GM19099 (cell line): ENCODE measurements around the gene AVPI1.

Experiments
- POLR2A ChIP-seq: IDR thresholded peaks from 3 replicates; pipeline ENCODE4 v1.6.1; 2011; ENCODE audit warnings: low read depth; ENCODE audit not compliant: insufficient read length; ENCODE audit errors: extremely low read depth

Gene AVPI1

DNA sequence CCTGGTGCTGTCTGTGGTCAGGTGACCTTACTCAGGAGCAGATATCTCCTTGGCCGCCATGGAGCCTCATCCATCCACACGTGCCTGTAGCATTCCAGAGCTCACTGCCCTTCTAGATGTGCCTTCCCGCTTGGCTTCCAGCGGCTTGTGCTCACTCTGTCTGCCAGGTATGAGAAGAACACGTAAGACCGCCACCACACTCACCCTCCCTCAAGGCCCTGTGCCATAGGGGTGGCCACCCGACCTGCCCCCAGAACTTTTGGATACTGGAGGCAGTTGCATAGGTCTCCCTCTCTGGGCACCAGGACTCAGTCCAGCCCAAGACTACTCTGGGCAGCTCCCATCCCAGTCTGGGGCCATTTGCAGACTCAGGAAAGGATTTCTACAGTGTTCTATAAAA is 30.6 kb upstream of the AVPI1 start:
- no peak for TF ChIP-seq POLR2A

DNA sequence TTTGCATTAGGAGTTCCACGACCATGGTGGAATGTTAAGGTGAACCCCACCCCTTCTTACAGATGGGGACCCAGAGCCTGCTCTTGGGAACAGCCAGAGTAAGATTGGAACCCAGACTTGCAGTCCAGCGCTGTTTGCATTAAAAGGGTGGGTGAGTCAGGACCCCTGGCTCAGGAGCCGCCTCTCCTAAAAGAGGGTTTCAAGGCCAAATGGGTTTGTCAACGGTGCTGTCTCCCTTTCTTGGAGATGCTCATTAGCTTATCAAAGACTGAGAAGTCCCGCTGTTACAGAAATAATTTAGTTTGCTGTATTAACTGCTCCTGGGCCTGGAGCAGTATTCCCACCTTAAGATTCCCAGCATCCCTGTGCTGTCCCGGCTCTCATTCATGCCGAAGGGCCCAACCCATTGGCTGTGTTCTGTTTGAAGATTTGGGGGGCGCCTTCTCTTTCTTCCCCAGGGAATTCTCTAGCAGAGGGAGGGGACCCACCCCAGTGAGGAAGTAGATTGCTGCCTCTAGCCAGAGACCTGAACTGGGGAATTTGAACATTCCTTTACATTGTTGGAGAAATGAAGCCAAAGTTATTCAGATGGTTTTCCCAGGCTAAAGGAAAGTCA is 28.3 kb upstream of the AVPI1 start:
- no peak for TF ChIP-seq POLR2A

DNA sequence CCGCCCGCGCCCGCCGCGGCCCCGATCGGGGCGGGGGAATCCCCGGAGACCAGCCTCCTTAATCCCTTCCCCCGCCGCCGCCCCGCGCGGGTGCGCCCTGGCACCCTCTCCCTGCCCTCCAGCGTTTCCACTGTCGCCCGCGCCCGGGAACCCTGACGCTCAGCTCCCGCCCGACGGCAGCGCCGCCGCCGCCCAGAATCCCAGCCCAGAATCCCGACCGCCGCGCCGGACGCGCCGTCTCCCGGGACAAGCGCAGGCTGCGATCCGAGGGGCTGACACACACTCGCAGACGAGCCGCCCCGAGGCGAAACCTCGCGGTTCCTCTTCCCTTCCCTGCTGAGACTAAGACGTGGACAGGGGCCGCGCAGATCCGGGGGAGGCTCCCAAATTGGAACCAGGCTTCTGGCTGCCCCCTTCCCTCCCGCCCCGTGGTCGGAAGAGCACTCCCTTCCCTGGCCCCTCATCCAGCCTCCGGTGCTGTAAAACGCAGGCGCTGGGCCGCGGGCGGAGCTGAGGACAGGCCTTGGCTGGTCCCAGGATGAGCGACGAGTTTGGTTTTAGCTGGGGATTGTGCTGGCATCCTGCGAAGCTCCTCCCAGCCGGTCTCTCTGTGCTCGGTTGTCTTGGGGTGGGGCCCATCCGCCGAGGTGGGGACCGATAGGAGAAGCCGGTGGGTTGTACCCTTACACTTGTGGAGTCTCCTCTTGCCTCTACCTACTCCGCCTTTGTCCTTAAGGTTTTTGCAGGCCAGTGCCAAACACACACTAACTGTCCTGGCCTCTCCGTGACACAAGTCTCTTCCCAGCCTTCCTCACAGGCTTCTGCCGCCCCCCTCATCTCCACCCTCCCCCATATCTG is 27.6 kb upstream of the AVPI1 start:
- TF ChIP-seq POLR2A, result no peak

DNA sequence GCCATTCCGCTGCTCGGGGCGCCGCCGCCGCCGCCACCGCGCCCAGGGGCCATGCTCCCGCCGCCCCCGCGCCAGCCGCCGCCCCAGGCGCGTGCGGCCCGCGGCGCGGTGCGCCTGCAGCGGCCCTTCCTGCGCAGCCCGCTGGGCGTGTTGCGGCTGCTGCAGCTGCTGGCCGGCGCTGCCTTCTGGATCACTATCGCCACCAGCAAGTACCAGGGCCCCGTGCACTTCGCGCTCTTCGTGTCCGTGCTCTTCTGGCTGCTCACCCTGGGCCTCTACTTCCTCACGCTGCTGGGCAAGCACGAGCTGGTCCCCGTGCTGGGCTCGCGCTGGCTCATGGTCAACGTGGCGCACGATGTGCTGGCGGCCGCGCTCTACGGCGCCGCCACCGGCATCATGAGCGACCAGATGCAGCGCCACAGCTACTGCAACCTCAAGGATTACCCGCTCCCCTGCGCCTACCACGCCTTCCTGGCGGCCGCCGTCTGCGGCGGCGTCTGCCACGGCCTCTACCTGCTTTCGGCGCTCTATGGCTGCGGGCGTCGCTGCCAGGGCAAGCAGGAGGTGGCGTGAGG is 26.9 kb upstream of the AVPI1 start:
- TF ChIP-seq POLR2A, result peak; percentile 22

DNA sequence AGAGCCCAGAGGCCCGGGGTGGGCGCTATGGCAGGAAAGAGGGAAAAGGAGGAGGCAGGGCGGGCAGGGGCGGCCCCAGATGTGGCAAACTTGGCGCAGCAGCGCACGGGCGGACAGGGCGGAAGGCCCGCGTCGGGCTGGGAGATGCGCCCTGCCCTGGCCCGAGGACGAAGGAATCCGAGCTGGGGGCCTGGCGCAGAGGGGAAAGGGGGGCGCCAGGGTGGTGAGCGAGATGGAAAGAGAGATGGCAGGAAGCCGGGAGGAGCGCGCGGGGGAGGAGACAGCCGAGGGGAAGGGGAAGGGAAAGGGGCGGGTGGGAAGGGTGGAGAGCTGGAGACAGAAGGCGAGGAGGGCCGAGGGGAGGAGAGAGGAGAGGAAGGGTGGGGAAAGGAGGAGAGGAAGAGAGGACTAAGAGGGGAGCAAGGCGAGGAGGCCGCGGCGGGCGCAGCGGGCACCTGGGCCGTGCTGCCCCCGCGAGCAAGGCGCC is 26.3 kb upstream of the AVPI1 start, which contains the start of gene MARVELD1:
Gene MARVELD1 (plus strand): TSS at position 392 of the 487 bp plus-strand sequence. CDS start 147 bp downstream, outside the sequence.
- TF ChIP-seq POLR2A, result peak; percentile 18

DNA sequence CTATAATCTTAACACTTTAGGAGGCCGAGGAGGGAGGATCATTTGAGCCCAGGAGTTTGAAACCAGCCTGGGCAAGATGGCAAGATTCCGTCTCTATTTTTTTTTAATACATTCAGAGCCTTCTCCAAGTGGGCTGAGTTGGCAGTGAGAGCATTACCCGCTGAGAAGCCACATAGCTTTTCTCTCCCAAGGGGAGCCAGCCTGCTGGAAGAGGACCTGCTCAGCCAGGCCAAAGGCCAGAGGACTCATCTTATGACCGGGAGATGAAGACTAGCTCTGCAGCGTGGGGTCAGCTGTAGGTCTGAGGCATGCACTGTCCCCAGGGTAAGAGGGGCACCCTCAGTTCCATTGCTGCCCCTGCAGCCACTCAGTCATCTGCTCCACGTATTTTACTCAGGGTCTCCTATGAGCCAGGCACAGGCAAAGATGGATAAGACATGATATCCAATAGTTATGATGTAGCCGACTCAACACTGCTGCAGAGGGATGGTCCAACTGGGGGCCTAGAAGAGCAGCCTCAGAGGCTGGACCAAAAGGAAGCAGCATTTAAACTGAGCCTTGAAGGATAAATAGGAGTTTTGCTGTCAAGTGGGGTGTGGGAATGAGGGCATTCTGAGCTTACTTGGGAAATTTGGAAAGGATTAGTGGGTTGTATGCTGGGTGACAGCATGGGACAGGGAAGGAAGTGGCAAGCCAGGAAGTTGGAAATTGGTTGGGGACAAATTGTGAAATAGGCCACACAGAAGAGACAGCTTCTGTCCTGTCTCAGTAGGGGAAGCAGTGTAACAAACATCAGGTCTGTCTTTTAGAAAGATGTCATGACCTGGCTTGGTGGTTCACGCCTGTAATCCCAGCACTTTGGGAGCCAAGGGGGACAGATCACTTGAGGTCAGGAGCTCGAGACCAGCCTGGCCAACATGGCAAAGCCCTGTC is 24.9 kb upstream of the AVPI1 start:
- TF ChIP-seq POLR2A, result no peak

DNA sequence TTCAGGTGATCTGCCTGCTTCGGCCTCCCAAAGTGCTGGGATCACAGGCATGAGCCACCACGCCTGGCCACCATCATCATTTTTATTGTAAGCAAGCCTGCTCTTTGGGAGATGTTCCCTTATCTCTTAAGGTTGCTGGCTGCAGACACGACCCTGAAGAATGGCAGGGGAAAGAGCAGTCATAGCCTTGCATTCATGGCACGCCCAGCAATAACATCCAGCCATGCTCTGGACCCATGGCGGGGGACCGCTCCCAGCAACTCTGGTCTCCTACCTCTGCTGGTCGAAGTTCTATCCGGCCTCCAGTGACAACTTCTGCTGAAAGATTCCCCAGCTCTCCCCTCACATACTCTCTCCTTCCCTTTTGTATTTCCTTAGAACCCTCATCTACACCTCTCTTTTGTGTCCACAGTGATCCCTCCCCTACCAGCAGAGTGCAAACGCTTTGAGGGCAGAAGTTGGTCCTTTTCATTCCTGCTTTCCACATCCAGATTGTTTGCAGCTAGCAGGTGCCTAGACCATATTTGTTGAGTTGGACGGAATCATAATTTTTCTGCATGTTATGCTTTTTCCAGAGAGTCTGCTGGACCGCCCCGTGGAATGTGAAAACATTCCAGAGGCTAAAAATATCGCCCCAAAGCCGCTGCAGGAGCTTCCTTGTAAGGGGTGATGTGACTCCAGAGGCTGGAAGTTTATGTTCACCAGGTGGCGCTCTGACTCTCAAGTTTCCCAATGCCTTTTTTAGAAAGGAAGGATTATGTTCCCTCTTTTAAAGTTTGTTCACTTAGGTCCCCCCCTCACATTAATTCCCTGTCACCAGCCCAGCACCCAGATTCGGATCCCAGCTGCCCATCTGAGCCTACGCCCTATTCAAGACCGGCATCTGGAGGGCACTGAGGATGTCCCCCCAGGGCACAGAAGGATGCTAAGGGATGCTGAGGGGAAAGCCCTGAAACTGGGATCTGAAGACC is 22.2 kb upstream of the AVPI1 start:
- no peak for TF ChIP-seq POLR2A

DNA sequence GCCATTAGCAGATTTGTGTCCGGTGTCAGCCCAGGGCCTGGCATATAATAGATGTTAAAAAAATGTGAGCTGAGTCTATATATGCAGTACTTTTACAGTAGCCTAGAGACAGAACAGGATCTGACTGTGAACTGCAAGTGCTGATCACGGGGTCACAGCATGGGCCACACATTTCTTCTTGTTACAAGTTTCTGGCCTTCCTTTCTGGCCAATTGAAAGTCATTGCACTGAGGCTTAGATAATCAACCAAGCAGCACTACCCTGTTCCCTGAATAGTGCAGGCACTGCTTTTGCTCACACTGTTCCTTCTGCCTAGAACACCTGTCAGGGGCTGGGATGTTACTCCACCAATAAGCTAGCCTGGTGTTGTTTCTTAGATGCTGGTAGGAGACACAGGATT is 21.1 kb upstream of the AVPI1 start:
- TF ChIP-seq POLR2A, result no peak

DNA sequence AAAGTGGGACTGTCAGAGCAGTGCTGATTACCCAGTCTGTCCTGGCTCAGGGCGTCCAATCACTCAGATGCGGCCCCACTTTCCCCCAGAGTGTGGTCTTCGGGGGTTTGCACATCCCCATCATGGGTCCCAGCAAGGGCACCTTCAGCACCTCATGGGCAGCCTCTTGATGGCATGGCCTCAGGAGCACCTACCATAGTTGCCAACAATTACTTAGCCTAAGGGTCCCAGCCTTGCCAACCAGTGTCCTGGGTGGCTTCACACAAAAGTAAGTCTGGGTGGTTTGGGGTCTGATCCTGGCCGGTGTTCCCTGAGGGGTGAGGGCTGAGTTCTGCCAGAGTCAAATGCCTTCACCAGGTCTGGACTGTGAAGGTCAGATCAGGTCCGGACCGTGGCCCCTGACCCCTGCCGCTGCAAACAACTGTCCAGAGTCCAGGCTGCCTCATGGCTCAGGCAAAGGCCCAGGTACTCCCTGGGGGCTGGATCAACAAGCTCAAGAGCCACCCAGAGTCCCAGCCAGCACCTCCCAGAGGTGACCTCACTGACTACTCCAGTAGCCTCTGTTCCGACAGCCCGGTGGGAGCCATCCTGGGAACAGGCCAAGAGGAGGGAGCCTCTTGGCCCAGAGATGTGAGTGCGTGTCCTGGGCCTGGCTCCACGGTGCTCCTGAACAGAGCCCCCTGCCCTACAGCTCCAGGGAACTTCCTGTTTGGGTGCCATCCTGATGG is 20.3 kb upstream of the AVPI1 start:
- TF ChIP-seq POLR2A, result no peak

DNA sequence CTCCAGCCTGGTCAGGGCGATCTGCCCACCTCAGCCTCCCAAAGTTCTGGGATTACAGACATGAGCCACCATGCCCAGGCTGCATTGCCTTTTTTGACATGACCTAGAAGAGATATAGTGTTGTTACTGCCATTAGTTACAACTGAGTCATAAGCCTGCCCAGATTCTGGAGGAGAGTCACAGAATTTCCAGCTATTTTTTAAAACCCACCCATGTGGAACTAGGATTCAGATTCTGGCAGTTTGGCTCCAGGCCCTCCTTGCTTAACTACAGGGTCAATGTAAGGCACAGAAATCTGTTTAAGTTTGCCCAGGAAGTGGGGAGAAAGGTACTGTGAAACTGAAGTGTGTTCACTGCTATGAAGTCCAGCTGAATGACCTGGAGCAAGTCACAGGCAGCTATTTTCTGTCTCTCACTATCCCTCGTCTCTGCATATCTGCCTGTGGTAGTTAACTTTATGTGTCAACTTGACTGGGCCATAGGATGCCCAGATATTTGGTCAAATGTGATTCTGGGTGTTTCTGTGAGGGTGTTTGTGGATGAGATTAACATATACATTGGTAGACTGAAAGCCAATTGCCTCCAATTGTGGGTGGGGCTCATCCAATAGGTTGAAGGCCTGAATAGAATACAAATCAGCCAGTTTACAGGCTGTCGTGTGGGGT is 18.1 kb upstream of the AVPI1 start:
- no peak for TF ChIP-seq POLR2A

DNA sequence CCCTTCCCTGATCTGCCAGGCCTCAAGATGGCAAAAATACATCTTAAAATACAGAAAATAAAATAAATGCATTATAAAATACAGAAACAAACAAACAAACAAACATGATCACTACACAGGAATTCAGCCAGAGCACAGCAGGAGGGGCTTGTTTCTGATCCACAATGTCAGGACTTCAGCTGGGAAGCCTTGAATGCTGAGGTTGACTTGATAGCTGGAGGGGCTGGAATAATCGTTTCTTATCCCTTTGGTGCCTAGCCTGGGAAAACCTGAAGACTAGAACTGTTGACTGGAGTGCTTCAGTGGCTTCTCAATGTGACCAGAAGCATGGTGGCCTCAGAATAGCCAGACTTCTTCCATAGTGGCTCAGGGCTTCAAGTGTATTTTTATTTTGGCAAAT is 17.3 kb upstream of the AVPI1 start:
- no peak for TF ChIP-seq POLR2A

DNA sequence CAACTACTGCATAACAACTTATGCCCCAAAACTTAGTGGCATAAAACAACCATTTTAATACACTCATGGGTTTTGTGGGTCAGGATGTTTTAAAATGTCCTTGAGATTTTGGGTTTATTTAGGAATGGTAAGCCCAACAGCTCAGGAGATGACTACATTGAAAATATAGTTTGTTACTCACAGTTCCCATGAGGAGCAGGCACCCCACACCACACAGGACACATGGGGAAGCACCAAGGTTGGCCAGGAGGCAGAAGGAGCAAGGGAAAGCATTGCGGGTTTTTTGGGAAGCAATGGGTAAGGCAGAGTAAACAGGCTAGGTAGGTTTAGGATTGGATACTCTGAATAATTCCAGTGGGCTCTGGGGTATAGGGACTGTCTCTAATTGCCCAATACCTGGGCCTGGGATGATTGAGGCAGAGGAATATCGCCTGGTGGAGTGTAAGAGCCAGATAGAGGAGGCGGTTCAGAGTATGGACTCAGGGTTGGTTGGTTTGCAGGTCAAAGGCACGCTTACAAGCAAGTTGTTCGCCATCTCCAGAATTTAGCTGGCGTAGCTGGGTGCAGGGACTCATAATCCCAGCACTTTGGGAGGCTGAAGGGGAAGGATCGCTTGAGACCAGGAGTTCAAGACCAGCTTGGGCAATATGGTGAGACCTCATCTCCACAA is 16.5 kb upstream of the AVPI1 start:
- no peak for TF ChIP-seq POLR2A

DNA sequence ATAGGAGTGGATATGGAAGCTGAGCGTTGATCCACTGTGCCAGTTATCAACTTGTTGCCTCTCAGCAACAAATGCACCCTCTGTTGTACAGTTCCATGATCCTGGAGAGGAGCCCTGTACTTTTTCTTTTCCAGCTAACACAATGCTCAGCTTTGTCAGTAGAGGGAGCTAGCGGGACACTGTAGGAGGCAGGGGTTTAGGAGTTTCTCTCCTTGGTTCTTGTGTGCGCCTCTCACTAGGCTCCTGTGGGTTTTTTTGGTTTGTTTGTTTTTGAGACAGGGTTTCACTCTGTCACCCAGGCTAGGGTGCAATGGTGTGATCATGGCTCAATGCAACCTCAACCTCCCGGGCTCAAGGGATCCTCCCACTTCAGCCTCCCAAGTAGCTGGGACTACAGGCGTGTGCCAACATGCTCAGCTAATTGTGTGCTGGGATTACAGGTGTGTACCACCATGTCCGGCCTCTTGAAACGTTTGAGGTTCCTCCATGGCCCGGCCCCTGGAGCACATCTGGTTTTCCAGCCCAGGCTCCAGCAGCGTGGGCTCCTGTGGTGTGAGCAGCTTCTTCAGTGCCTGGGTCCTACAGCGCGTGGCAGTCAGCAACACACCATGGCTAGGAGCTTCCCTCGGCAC is 14.5 kb upstream of the AVPI1 start:
- no peak for TF ChIP-seq POLR2A
